ENCODE measurements around the gene ADARB1.

- TF ChIP-seq POLR2AphosphoS5 (IDR thresholded peaks at IDR 0.05; ENCODE audit: low read depth, low read length) (no peak), POLR2A (IDR thresholded peaks at IDR 0.05; ENCODE audit: low read depth, low read length) (no peak)
These were observed 92.6 kb downstream of the ADARB1 start for GRCh38 chr21:45166931-45167330.

Data from GM12892 (cell line).